Cerebellar nuclear complex (tissue), 1 donor: ENCODE measurements around the gene GPR78.
"Not testable (repeated sequence)": the region's sequence is repeated elsewhere in the genome, so short reads cannot be mapped to it uniquely, and the experiment has no call there.

ENCODE experiments used
- DNase-seq, 2 experiments: peaks; one replicate each; lab custom pipeline; 2025; lab: John Stamatoyannopoulos, UW

GPR78 gene

GRCh38 chr4:8564595-8564994 is 15.6 kb upstream of the GPR78 start:
- no peak for DNase-seq

- DNase-seq, result no peak
Observed at GRCh38 chr4:8568068-8568668, 12.0 kb upstream of the GPR78 start.

GRCh38 chr4:8570201-8570600 is 10.0 kb upstream of the GPR78 start:
- DNase-seq, result no peak

- no peak for DNase-seq
Observed at GRCh38 chr4:8571702-8572685, 8.2 kb upstream of the GPR78 start.

- no peak for DNase-seq
Observed at GRCh38 chr4:8573266-8573665, 6.9 kb upstream of the GPR78 start.

- no peak for DNase-seq
Observed at GRCh38 chr4:8574796-8575370, 5.3 kb upstream of the GPR78 start.

- no peak for DNase-seq
Observed at GRCh38 chr4:8575457-8575856, 4.7 kb upstream of the GPR78 start.

- DNase-seq, result not testable (repeated sequence)
Observed at GRCh38 chr4:8576591-8576990, 3.6 kb upstream of the GPR78 start.

GRCh38 chr4:8577046-8577445 is 3.1 kb upstream of the GPR78 start:
- DNase-seq, result no peak

GRCh38 chr4:8577972-8578371 is 2.2 kb upstream of the GPR78 start:
- DNase-seq, result no peak

- no peak for DNase-seq
Observed at GRCh38 chr4:8578717-8579116, 1.5 kb upstream of the GPR78 start.

- no peak for DNase-seq
Observed at GRCh38 chr4:8579526-8580320, 469 bp upstream of the GPR78 start.

- DNase-seq, result no peak
Observed at GRCh38 chr4:8581094-8581861, 1.1 kb downstream of the GPR78 start.

- no peak for DNase-seq
Observed at GRCh38 chr4:8582016-8582415, 1.8 kb downstream of the GPR78 start.

- DNase-seq, result no peak
Observed at GRCh38 chr4:8582436-8582835, 2.2 kb downstream of the GPR78 start.

GRCh38 chr4:8582941-8583654 is 2.9 kb downstream of the GPR78 start:
- no peak for DNase-seq

GRCh38 chr4:8583655-8584025 is 3.4 kb downstream of the GPR78 start:
- DNase-seq, result no peak

- no peak for DNase-seq
Observed at GRCh38 chr4:8585186-8585585, 5.0 kb downstream of the GPR78 start.

- DNase-seq, result no peak
Observed at GRCh38 chr4:8585721-8586212, 5.6 kb downstream of the GPR78 start.

GRCh38 chr4:8586246-8586645 is 6.1 kb downstream of the GPR78 start:
- DNase-seq, result no peak
